Adrenal gland (tissue), 5 donors: Measurements from ENCODE around the gene PMPCA.

Experiments
- POLR2A ChIP-seq, 2 donors: fragments of 450-650 bp; IDR thresholded peaks; one replicate each; pipeline ENCODE4 v1.6.1; 2017; ENCODE audit warnings: antibody characterized with exemption in 2 of 2, mild to moderate bottlenecking in 2 of 2, moderate library complexity in 1 of 2
- TF ChIP-seq, protein P1 (sequence below), 6 experiments: fragments of 450-650 bp in 4 of 6; fragments of 200-600 bp in 2 of 6; sonication (generic) in 1 of 6; IDR thresholded peaks; 1 replicate in 5 of 6; 2 replicates in 1 of 6; pipeline versions ENCODE4 v1.5.1 to v1.8.0; 2016 to 2021; ENCODE audit warnings: antibody characterized with exemption in 6 of 6, mild to moderate bottlenecking in 2 of 6, moderate library complexity in 1 of 6
- donor health status: DM: no; HTN: no; CAD: no.

DNA sequence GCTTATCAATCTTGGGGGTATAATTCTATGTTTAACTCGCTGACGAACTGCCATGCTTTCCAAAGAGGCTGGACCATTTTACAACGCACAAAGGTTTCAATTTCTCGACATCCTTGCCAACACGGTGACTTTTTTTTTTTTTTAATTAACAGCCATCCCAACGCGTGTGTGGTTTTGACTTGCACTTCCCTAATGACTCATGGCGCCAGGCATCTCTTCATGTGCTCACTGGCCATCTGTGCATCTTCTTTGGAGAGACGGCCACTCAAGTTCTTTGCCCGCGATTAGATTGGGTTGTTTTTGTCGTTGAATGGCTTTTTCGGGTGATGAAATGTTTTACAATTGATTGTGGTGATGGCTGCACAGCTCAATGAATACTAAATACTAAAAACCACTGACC, 24.4 kb upstream of the PMPCA start:
- TF ChIP-seq, protein P1, sequence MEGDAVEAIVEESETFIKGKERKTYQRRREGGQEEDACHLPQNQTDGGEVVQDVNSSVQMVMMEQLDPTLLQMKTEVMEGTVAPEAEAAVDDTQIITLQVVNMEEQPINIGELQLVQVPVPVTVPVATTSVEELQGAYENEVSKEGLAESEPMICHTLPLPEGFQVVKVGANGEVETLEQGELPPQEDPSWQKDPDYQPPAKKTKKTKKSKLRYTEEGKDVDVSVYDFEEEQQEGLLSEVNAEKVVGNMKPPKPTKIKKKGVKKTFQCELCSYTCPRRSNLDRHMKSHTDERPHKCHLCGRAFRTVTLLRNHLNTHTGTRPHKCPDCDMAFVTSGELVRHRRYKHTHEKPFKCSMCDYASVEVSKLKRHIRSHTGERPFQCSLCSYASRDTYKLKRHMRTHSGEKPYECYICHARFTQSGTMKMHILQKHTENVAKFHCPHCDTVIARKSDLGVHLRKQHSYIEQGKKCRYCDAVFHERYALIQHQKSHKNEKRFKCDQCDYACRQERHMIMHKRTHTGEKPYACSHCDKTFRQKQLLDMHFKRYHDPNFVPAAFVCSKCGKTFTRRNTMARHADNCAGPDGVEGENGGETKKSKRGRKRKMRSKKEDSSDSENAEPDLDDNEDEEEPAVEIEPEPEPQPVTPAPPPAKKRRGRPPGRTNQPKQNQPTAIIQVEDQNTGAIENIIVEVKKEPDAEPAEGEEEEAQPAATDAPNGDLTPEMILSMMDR (IDR thresholded peaks at IDR 0.05) = no peak
- no peak for TF ChIP-seq POLR2A (IDR thresholded peaks at IDR 0.05)
